GM04504 (cell line): ENCODE measurements around the gene GFY.
"Not testable (repeated sequence)": the region's sequence is repeated elsewhere in the genome, so short reads cannot be mapped to it uniquely, and the experiment has no call there.

Experiments used
- DNase-seq: peaks from one replicate; pipeline ENCODE4 v3.0.0-alpha.2; 2012; ENCODE audit warnings: low read depth

The GFY gene

GRCh38 chr19:49444100-49444700, 19.0 kb downstream of the GFY start:
- not testable (repeated sequence) for DNase-seq

- no peak for DNase-seq
Measured at GRCh38 chr19:49445997-49446396, 20.8 kb downstream of the GFY start.

GRCh38 chr19:49447485-49448431, 22.6 kb downstream of the GFY start:
- no peak for DNase-seq

GRCh38 chr19:49448432-49448786, 23.2 kb downstream of the GFY start:
- DNase-seq, result no peak

GRCh38 chr19:49450405-49450804, 25.2 kb downstream of the GFY start:
- no peak for DNase-seq

- DNase-seq, result peak; percentile 99
Measured at GRCh38 chr19:49451430-49452181, 26.4 kb downstream of the GFY start, which contains the start of gene PIH1D1. TSS of gene PIH1D1 (minus strand) at chr19:49451814. CDS start at chr19:49451574, 240 bp downstream.

GRCh38 chr19:49453013-49453756, 28.0 kb downstream of the GFY start, which contains the start of gene ALDH16A1:
TSS of gene ALDH16A1 (plus strand) at chr19:49453225. CDS start at chr19:49453332, 107 bp downstream.
- peak; percentile 97 for DNase-seq

- DNase-seq, result no peak
Measured at GRCh38 chr19:49453757-49454240, 28.6 kb downstream of the GFY start.

- DNase-seq, result peak; percentile 57
Measured at GRCh38 chr19:49455773-49456172, 30.6 kb downstream of the GFY start.

- DNase-seq, result no peak
Measured at GRCh38 chr19:49456326-49456725, 31.1 kb downstream of the GFY start.

- no peak for DNase-seq
Measured at GRCh38 chr19:49458567-49458903, 33.3 kb downstream of the GFY start.

GRCh38 chr19:49459388-49459787, 34.2 kb downstream of the GFY start:
- no peak for DNase-seq

GRCh38 chr19:49461130-49461529, 35.9 kb downstream of the GFY start:
- not testable (repeated sequence) for DNase-seq

- no peak for DNase-seq
Measured at GRCh38 chr19:49461656-49462055, 36.5 kb downstream of the GFY start.

GRCh38 chr19:49462492-49462891, 37.3 kb downstream of the GFY start:
- DNase-seq, result no peak

- no peak for DNase-seq
Measured at GRCh38 chr19:49463960-49464740, 39.0 kb downstream of the GFY start.

- no peak for DNase-seq
Measured at GRCh38 chr19:49465371-49465770, 40.2 kb downstream of the GFY start.

GRCh38 chr19:49468199-49468598, 43.0 kb downstream of the GFY start:
- no peak for DNase-seq

GRCh38 chr19:49468746-49469447, 43.7 kb downstream of the GFY start:
- DNase-seq, result no peak
